ENCODE results near the gene BLMH. TPM values are rescaled to one million over a fixed set of nuclear protein-coding genes. Genes with fewer than 3 reads are reported as not detected.

The BLMH gene
- total RNA-seq, 1 experiment from 2014 or later = 28.3 TPM

- ChIA-PET CTCF (interaction anchor here (0.5 to 1.8 kb wide), 7 partner anchors 35 to 229 kb away, joined by 3 to 5 read pairs (median 4); partner anchors contain the start of gene BLMH), POLR2A (interaction anchor here (0.7 to 1.7 kb wide), 3 partner anchors 14 to 752 kb away, joined by 3 to 4 read pairs (median 4); no protein-coding TSS in a partner anchor)
- Mint-ChIP-seq H3K4me1 (ENCODE audit: insufficient read depth, unreplicated experiment) (peaks cover 12% of the 10 kb centered on the region), H3K4me3 (ENCODE audit: unreplicated experiment) (no peak within 1 kb of the TSS), H3K27me3 (ENCODE audit: insufficient read depth, unreplicated experiment) (no peaks in the 10 kb centered on the region), H3K9me3 (ENCODE audit: unreplicated experiment) (no peaks in the 10 kb centered on the region), H3K27ac (ENCODE audit: low read depth, unreplicated experiment) (no peak within 1 kb of the TSS), H3K36me3 (ENCODE audit: insufficient read depth, unreplicated experiment) (no peaks in the 10 kb centered on the region)
- intact Hi-C loops (cut with micrococcal nuclease) = no loop called here
- TF ChIP-seq CTCF (IDR thresholded peaks at IDR 0.05; ENCODE audit: unreplicated experiment) = no peak
- no TSS peak for BruUV-seq (replicated peaks)
- peak; percentile 54 for DNase-seq (ENCODE audit: unreplicated experiment)
Observed at GRCh38 chr17:30333503-30334360, 42.0 kb upstream of the BLMH start, which contains the start of gene TMIGD1. TMIGD1 (minus strand) TSS chr17:30334057; CDS start chr17:30332133, 1,924 bp downstream.

GRCh38 chr17:30332057-30332542 is 40.4 kb upstream of the BLMH start:
- no peak for TF ChIP-seq CTCF (IDR thresholded peaks at IDR 0.05; ENCODE audit: unreplicated experiment)
- Mint-ChIP-seq H3K36me3 (ENCODE audit: insufficient read depth, unreplicated experiment) (no peaks in the 10 kb centered on the region), H3K4me3 (ENCODE audit: unreplicated experiment) (no peak overlapping the region), H3K27me3 (ENCODE audit: insufficient read depth, unreplicated experiment) (no peaks in the 10 kb centered on the region), H3K4me1 (ENCODE audit: insufficient read depth, unreplicated experiment) (peaks cover 12% of the 10 kb centered on the region), H3K27ac (ENCODE audit: low read depth, unreplicated experiment) (no peak overlapping the region), H3K9me3 (ENCODE audit: unreplicated experiment) (no peaks in the 10 kb centered on the region)
- POLR2A ChIA-PET = no interaction called here
- peak; percentile 32 for DNase-seq (ENCODE audit: unreplicated experiment)
- intact Hi-C loops (cut with micrococcal nuclease) = no loop called here
- BruUV-seq (replicated peaks) = no TSS peak
- CTCF ChIA-PET = interaction anchor here (0.5 to 2.1 kb wide), 2 partner anchors 8 to 35 kb away, joined by 5 to 6 read pairs; no protein-coding TSS in a partner anchor

- Mint-ChIP-seq H3K27me3 (ENCODE audit: insufficient read depth, unreplicated experiment) (no peaks in the 10 kb centered on the region), H3K4me3 (ENCODE audit: unreplicated experiment) (no peak overlapping the region), H3K4me1 (ENCODE audit: insufficient read depth, unreplicated experiment) (peaks cover 1% of the 10 kb centered on the region), H3K9me3 (ENCODE audit: unreplicated experiment) (no peaks in the 10 kb centered on the region), H3K27ac (ENCODE audit: low read depth, unreplicated experiment) (no peak overlapping the region), H3K36me3 (ENCODE audit: insufficient read depth, unreplicated experiment) (no peaks in the 10 kb centered on the region)
- no peak for TF ChIP-seq CTCF (IDR thresholded peaks at IDR 0.05; ENCODE audit: unreplicated experiment)
- intact Hi-C loops (cut with micrococcal nuclease) = no loop called here
- no TSS peak for BruUV-seq (replicated peaks)
- POLR2A ChIA-PET = interaction anchor here (0.6 to 1.9 kb wide), 2 partner anchors 32 to 473 kb away, joined by 3 to 5 read pairs; no protein-coding TSS in a partner anchor
- no peak for DNase-seq (ENCODE audit: unreplicated experiment)
- CTCF ChIA-PET = interaction anchor here (0.6 to 2.2 kb wide), 8 partner anchors 8 to 234 kb away, joined by 3 to 12 read pairs (median 4); no protein-coding TSS in a partner anchor
Observed at GRCh38 chr17:30326809-30327208, 35.1 kb upstream of the BLMH start.

- H3K27ac Mint-ChIP-seq (ENCODE audit: low read depth, unreplicated experiment) = no peak overlapping the region
- ChIA-PET CTCF (no interaction called here), POLR2A (no interaction called here)
- intact Hi-C loops (cut with micrococcal nuclease) = no loop called here
- H3K4me1 Mint-ChIP-seq (ENCODE audit: insufficient read depth, unreplicated experiment) = no peaks in the 10 kb centered on the region
- no peaks in the 10 kb centered on the region for H3K27me3 Mint-ChIP-seq (ENCODE audit: insufficient read depth, unreplicated experiment)
- no peaks in the 10 kb centered on the region for H3K36me3 Mint-ChIP-seq (ENCODE audit: insufficient read depth, unreplicated experiment)
- no peak for DNase-seq (ENCODE audit: unreplicated experiment)
- TF ChIP-seq CTCF (IDR thresholded peaks at IDR 0.05; ENCODE audit: unreplicated experiment) = no peak
- no peaks in the 10 kb centered on the region for H3K9me3 Mint-ChIP-seq (ENCODE audit: unreplicated experiment)
- H3K4me3 Mint-ChIP-seq (ENCODE audit: unreplicated experiment) = no peak overlapping the region
- no TSS peak for BruUV-seq (replicated peaks)
Observed at GRCh38 chr17:30324723-30325122, 33.0 kb upstream of the BLMH start.

All from MCF 10A (cell line).